VCaP (cell line): ENCODE data around the gene TMEM156.

Experiments
- H3K27ac ChIP-seq: fragments of 450-650 bp; 2 replicates; pipeline ENCODE4 v1.5.1; 2017
- CTCF ChIP-seq: fragments of 450-650 bp; conservative IDR thresholded peaks from 2 replicates; pipeline ENCODE4 v1.5.1; 2017; ENCODE audit warnings: mild to moderate bottlenecking, moderate library complexity

The TMEM156 gene

GRCh38 chr4:38931125-38931524 is 101.1 kb downstream of the TMEM156 start:
- no peak overlapping the region for H3K27ac ChIP-seq
- TF ChIP-seq CTCF, result no peak

- no peak for TF ChIP-seq CTCF
- no peak overlapping the region for H3K27ac ChIP-seq
These were observed 101.5 kb downstream of the TMEM156 start for GRCh38 chr4:38930707-38931106.

- H3K27ac ChIP-seq, result no peak overlapping the region
- TF ChIP-seq CTCF, result no peak
These were observed 102.0 kb downstream of the TMEM156 start for GRCh38 chr4:38930204-38930603.

- TF ChIP-seq CTCF, result no peak
- H3K27ac ChIP-seq, result no peak overlapping the region
These were observed 103.2 kb downstream of the TMEM156 start for GRCh38 chr4:38928974-38929373.

GRCh38 chr4:38928568-38928967 is 103.6 kb downstream of the TMEM156 start:
- H3K27ac ChIP-seq, result no peak overlapping the region; the same call in 1 of the 2 replicates
- TF ChIP-seq CTCF, result no peak

- no peak for TF ChIP-seq CTCF
- peak overlapping the region; percentile 91 for H3K27ac ChIP-seq
These were observed 105.3 kb downstream of the TMEM156 start for GRCh38 chr4:38926896-38927295.

GRCh38 chr4:38925492-38926413 is 106.5 kb downstream of the TMEM156 start:
- peak overlapping the region; percentile 91 for H3K27ac ChIP-seq
- TF ChIP-seq CTCF, result no peak
